ENCODE data around the gene DGKG.

GRCh38 chr3:186362537-186362842, 456 bp upstream of the DGKG start:
- TF ChIP-seq POLR2A (IDR thresholded peaks at IDR 0.05) (no peak), EP300 (IDR thresholded peaks at IDR 0.05) (no peak), POLR2AphosphoS5 (IDR thresholded peaks at IDR 0.05) (no peak)
- TF ChIP-seq, protein P1, sequence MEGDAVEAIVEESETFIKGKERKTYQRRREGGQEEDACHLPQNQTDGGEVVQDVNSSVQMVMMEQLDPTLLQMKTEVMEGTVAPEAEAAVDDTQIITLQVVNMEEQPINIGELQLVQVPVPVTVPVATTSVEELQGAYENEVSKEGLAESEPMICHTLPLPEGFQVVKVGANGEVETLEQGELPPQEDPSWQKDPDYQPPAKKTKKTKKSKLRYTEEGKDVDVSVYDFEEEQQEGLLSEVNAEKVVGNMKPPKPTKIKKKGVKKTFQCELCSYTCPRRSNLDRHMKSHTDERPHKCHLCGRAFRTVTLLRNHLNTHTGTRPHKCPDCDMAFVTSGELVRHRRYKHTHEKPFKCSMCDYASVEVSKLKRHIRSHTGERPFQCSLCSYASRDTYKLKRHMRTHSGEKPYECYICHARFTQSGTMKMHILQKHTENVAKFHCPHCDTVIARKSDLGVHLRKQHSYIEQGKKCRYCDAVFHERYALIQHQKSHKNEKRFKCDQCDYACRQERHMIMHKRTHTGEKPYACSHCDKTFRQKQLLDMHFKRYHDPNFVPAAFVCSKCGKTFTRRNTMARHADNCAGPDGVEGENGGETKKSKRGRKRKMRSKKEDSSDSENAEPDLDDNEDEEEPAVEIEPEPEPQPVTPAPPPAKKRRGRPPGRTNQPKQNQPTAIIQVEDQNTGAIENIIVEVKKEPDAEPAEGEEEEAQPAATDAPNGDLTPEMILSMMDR (IDR thresholded peaks at IDR 0.05): no peak
